ENCODE results near the gene HOPX.
"Not testable (repeated sequence)": the region's sequence is repeated elsewhere in the genome, so short reads cannot be mapped to it uniquely, and the experiment has no call there.

- not testable (repeated sequence) for TF ChIP-seq CTCF, EZH2 (IDR thresholded peaks at IDR 0.05)
These were observed 46.1 kb downstream of the HOPX start for GRCh38 chr4:56634954-56635353.

All from neural progenitor cell (in vitro differentiated cells).